Measurements from ENCODE around the gene COL4A4.

The COL4A4 gene

GRCh38 chr2:227153758-227154486 lies 10.1 kb downstream of the COL4A4 start:
- no peak overlapping the region for H3K9ac ChIP-seq
- no peaks in the 10 kb centered on the region for H3K36me3 ChIP-seq (ENCODE audit: insufficient read depth)
- H4K20me1 ChIP-seq (ENCODE audit: insufficient read depth), result no peaks in the 10 kb centered on the region
- H3K27ac ChIP-seq, result no peak overlapping the region
- TF ChIP-seq CTCF (conservative IDR thresholded peaks at IDR 0.05; ENCODE audit: low read depth, low read length), result no peak
- no peak overlapping the region for H3K4me3 ChIP-seq (IDR thresholded peaks at IDR 0.05; ENCODE audit: insufficient read depth, low read depth, low read length)
- no peak overlapping the region for H2AFZ ChIP-seq (ENCODE audit: low read depth)
- no peaks in the 10 kb centered on the region for H3K4me1 ChIP-seq (ENCODE audit: low read depth, poor library complexity, severe bottlenecking)
- H3K4me2 ChIP-seq, result no peak overlapping the region
- H3K79me2 ChIP-seq (ENCODE audit: insufficient read depth, low read depth), result no peaks in the 10 kb centered on the region
- H3K27me3 ChIP-seq (ENCODE audit: insufficient read depth, low read depth), result no peaks in the 10 kb centered on the region

GRCh38 chr2:227153307-227153706 lies 10.7 kb downstream of the COL4A4 start:
- no peaks in the 10 kb centered on the region for H3K36me3 ChIP-seq (ENCODE audit: insufficient read depth)
- no peaks in the 10 kb centered on the region for H3K79me2 ChIP-seq (ENCODE audit: insufficient read depth, low read depth)
- H3K27me3 ChIP-seq (ENCODE audit: insufficient read depth, low read depth), result no peaks in the 10 kb centered on the region
- no peak overlapping the region for H3K27ac ChIP-seq
- no peak overlapping the region for H3K9ac ChIP-seq
- no peak for TF ChIP-seq CTCF (conservative IDR thresholded peaks at IDR 0.05; ENCODE audit: low read depth, low read length)
- H3K4me1 ChIP-seq (ENCODE audit: low read depth, poor library complexity, severe bottlenecking), result no peaks in the 10 kb centered on the region
- no peaks in the 10 kb centered on the region for H4K20me1 ChIP-seq (ENCODE audit: insufficient read depth)
- no peak overlapping the region for H3K4me3 ChIP-seq (IDR thresholded peaks at IDR 0.05; ENCODE audit: insufficient read depth, low read depth, low read length)
- no peak overlapping the region for H2AFZ ChIP-seq (ENCODE audit: low read depth)
- H3K4me2 ChIP-seq, result no peak overlapping the region

DNA sequence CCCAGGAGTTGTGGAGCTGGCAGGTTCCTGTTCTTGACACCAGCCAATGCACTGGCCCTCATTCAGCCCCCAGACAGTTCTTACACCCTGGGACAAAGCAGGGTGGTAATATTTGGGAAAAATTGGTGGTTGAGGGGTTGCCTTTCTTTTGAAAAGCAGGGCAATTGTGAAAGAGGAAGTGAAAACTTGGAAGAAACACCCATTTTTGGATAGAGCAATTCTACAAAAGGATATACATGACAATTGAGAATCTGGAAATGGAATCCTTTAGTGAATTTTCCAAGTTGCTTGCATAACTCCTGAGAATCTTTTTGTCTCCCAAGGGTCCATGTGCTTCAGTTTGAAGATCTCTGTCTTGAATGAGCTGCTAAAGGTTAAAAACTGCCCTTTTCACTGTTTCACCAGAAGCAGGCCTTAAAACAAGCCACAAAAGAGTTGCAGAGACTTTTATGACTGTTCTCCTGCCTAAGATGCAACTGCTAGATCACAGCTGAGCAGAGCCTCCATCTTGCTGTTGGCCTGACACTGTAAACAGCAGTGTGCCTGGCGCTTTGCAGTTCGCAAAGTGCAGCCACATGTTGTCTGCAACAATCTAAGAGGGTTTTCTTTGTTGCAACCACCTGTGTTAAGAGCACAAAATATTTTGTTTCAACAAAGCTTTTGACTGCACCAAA lies 11.8 kb downstream of the COL4A4 start:
- no peak overlapping the region for H3K4me2 ChIP-seq
- no peaks in the 10 kb centered on the region for H3K36me3 ChIP-seq (ENCODE audit: insufficient read depth)
- H4K20me1 ChIP-seq (ENCODE audit: insufficient read depth), result no peaks in the 10 kb centered on the region
- no peaks in the 10 kb centered on the region for H3K4me1 ChIP-seq (ENCODE audit: low read depth, poor library complexity, severe bottlenecking)
- no peak overlapping the region for H3K4me3 ChIP-seq (IDR thresholded peaks at IDR 0.05; ENCODE audit: insufficient read depth, low read depth, low read length)
- H3K27ac ChIP-seq, result no peak overlapping the region
- no peaks in the 10 kb centered on the region for H3K79me2 ChIP-seq (ENCODE audit: insufficient read depth, low read depth)
- no peaks in the 10 kb centered on the region for H3K27me3 ChIP-seq (ENCODE audit: insufficient read depth, low read depth)
- no peak overlapping the region for H2AFZ ChIP-seq (ENCODE audit: low read depth)
- H3K9ac ChIP-seq, result no peak overlapping the region
- TF ChIP-seq CTCF (conservative IDR thresholded peaks at IDR 0.05; ENCODE audit: low read depth, low read length), result no peak

GRCh38 chr2:227150222-227150936 lies 13.6 kb downstream of the COL4A4 start:
- H3K27me3 ChIP-seq (ENCODE audit: insufficient read depth, low read depth), result no peaks in the 10 kb centered on the region
- no peaks in the 10 kb centered on the region for H4K20me1 ChIP-seq (ENCODE audit: insufficient read depth)
- no peak overlapping the region for H2AFZ ChIP-seq (ENCODE audit: low read depth)
- no peaks in the 10 kb centered on the region for H3K79me2 ChIP-seq (ENCODE audit: insufficient read depth, low read depth)
- no peak for TF ChIP-seq CTCF (conservative IDR thresholded peaks at IDR 0.05; ENCODE audit: low read depth, low read length)
- H3K27ac ChIP-seq, result no peak overlapping the region
- no peaks in the 10 kb centered on the region for H3K4me1 ChIP-seq (ENCODE audit: low read depth, poor library complexity, severe bottlenecking)
- no peak overlapping the region for H3K4me3 ChIP-seq (IDR thresholded peaks at IDR 0.05; ENCODE audit: insufficient read depth, low read depth, low read length)
- H3K9ac ChIP-seq, result no peak overlapping the region
- H3K36me3 ChIP-seq (ENCODE audit: insufficient read depth), result no peaks in the 10 kb centered on the region
- H3K4me2 ChIP-seq, result no peak overlapping the region
